GM12891 (cell line): Measurements from ENCODE around the gene FBXL7.

Experiments
- POLR2A ChIP-seq: IDR thresholded peaks from 2 replicates; pipeline ENCODE4 v1.6.1; 2011; ENCODE audit warnings: low read depth, low read length, control low read depth
- POLR2AphosphoS5 ChIP-seq: IDR thresholded peaks from 2 replicates; pipeline ENCODE4 v1.6.1; 2011; ENCODE audit warnings: low read depth, low read length, control low read depth
- TAF1 ChIP-seq: IDR thresholded peaks from 2 replicates; pipeline ENCODE4 v1.6.1; 2011; ENCODE audit warnings: low read depth, low read length, control low read depth

DNA sequence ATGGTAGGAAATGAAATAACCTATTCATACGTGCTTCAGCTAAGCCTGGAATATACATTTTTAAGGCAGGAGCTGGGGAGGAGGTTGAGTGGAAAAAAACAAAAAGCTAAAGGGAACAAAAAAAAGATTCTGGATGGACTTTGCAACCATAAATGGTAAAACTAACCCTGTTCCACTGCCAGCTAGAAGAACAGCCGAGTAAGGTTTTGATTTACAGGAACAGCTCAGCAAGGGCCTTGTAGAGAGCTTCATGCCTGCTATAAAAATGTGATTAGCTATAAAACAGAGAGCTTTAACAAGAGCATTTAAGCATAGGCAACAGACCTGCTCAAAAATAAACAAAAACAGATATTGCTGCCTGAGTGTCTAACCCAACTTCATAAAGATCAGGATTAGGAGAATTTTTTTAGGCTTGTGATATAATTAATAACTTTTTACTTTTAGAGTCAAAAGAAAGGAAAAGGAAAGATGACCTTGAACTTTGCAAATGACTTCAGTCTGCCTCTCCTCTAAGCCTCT, 194.8 kb downstream of the FBXL7 start:
- TF ChIP-seq POLR2AphosphoS5 (no peak), TAF1 (no peak), POLR2A (no peak)
